ENCODE measurements around the gene IFT122.

GRCh38 chr3:129553719-129554118, 113.7 kb downstream of the IFT122 start:
- TF ChIP-seq BHLHE40 (IDR thresholded peaks at IDR 0.05; ENCODE audit: borderline replicate concordance) (no peak), FOXA1 (IDR thresholded peaks at IDR 0.05) (no peak), SP1 (IDR thresholded peaks at IDR 0.05) (no peak), FOXM1 (IDR thresholded peaks at IDR 0.05; ENCODE audit: borderline replicate concordance) (no peak), CTBP1 (IDR thresholded peaks at IDR 0.05; ENCODE audit: borderline replicate concordance) (no peak), HDGF (IDR thresholded peaks at IDR 0.05; ENCODE audit: borderline replicate concordance) (no peak), ARNT (IDR thresholded peaks at IDR 0.05) (no peak), ELF4 (IDR thresholded peaks at IDR 0.05) (no peak), TARDBP (IDR thresholded peaks at IDR 0.05) (no peak)

All from HEK293T (cell line).